HL-60 (cell line): ENCODE data around the gene DAAM1.

Source experiments
- DNase-seq, 2 experiments: peaks; one replicate each; pipeline ENCODE4 v3.0.0-alpha.2; 2010 to 2020; ENCODE audit warnings: low read depth in 1 of 2, low spot score in 1 of 2
- H3K27ac ChIP-seq: fragments of 250-450 bp; sonication (Bioruptor Pico); replicated peaks from 2 replicates; pipeline ENCODE4 v1.5.1; 2020; ENCODE audit warnings: mild to moderate bottlenecking, moderate library complexity
- H3K27me3 ChIP-seq: fragments of 250-450 bp; sonication (Bioruptor Pico); 2 replicates; pipeline ENCODE4 v1.5.1; 2021; ENCODE audit warnings: mild to moderate bottlenecking, moderate library complexity; ENCODE audit not compliant: insufficient read depth, poor library complexity, severe bottlenecking
- H3K4me3 ChIP-seq: replicated peaks from 2 replicates; pipeline ENCODE4 v1.5.1; 2011; ENCODE audit warnings: mild to moderate bottlenecking, control low read depth, low read length; ENCODE audit not compliant: insufficient read depth
- CTCF ChIP-seq: IDR thresholded peaks from one replicate; pipeline ENCODE4 v1.5.1; 2011; ENCODE audit warnings: low read length, control low read depth, inconsistent platforms; ENCODE audit not compliant: insufficient read depth
- GABPA ChIP-seq: IDR thresholded peaks from 2 replicates; pipeline ENCODE4 v1.6.1; 2012; ENCODE audit warnings: low read depth
- POLR2AphosphoS5 ChIP-seq: IDR thresholded peaks from 2 replicates; pipeline ENCODE4 v1.6.1; 2012; ENCODE audit warnings: low read depth
- REST ChIP-seq: IDR thresholded peaks from 2 replicates; pipeline ENCODE4 v1.6.1; 2012; ENCODE audit warnings: low read depth; ENCODE audit not compliant: insufficient replicate concordance
- SPI1 ChIP-seq: IDR thresholded peaks from 2 replicates; pipeline ENCODE4 v1.6.1; 2012; ENCODE audit warnings: low read depth, mild to moderate bottlenecking, borderline replicate concordance

DAAM1 gene

GRCh38 chr14:59241121-59241520, 52.7 kb downstream of the DAAM1 start:
- TF ChIP-seq REST (no peak), SPI1 (no peak), POLR2AphosphoS5 (no peak), CTCF (no peak), GABPA (no peak)
- Histone ChIP-seq H3K27ac (no peak overlapping the region), H3K4me3 (no peak overlapping the region), H3K27me3 (no peaks in the 10 kb centered on the region)
- DNase-seq = no peak

GRCh38 chr14:59243174-59243573, 54.7 kb downstream of the DAAM1 start:
- H3K4me3 ChIP-seq = no peak overlapping the region
- H3K27ac ChIP-seq = no peak overlapping the region
- H3K27me3 ChIP-seq = no peaks in the 10 kb centered on the region
- no peak for DNase-seq
- no peak for TF ChIP-seq POLR2AphosphoS5
- TF ChIP-seq REST = no peak
- no peak for TF ChIP-seq CTCF
- TF ChIP-seq GABPA = no peak
- no peak for TF ChIP-seq SPI1

GRCh38 chr14:59244581-59244980, 56.1 kb downstream of the DAAM1 start:
- Histone ChIP-seq H3K4me3 (no peak overlapping the region), H3K27ac (no peak overlapping the region), H3K27me3 (no peaks in the 10 kb centered on the region)
- DNase-seq = no peak
- TF ChIP-seq GABPA = no peak
- no peak for TF ChIP-seq SPI1
- no peak for TF ChIP-seq POLR2AphosphoS5
- TF ChIP-seq REST = no peak
- no peak for TF ChIP-seq CTCF
